Measurements from ENCODE around the gene MAFB.

DNA sequence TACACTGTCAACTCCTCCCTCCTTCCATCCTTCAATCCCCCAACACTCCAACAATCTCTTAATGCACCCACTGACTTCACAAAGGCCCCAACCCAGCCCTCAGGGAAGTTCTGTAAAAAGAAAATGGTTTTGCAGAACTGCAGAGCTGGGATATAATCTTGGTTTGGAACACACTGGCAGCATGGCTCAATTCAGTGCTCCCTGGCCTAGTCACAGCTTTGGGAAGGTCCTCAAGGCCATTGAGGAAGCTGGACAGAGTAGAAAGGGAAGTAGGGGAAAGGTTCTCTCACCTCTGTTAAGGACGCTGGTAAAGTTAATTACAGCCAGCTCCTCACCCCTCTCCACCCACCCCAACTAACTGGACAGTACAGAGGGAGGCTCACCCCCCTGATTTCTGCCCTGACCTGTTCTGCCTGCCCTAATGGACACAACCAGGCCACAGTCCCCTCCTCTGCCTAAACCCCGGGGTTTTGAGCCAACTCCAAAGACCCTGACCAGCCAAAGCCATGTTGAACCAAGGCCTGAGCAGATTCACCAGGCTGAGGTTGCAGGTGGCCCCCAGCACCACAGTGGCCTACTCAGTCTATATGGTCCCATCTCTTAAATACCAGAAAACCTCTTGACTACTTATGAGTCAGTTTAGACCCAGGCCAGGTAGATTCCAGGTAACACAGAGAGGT, 49.2 kb downstream of the MAFB start:
- TF ChIP-seq, protein P1, sequence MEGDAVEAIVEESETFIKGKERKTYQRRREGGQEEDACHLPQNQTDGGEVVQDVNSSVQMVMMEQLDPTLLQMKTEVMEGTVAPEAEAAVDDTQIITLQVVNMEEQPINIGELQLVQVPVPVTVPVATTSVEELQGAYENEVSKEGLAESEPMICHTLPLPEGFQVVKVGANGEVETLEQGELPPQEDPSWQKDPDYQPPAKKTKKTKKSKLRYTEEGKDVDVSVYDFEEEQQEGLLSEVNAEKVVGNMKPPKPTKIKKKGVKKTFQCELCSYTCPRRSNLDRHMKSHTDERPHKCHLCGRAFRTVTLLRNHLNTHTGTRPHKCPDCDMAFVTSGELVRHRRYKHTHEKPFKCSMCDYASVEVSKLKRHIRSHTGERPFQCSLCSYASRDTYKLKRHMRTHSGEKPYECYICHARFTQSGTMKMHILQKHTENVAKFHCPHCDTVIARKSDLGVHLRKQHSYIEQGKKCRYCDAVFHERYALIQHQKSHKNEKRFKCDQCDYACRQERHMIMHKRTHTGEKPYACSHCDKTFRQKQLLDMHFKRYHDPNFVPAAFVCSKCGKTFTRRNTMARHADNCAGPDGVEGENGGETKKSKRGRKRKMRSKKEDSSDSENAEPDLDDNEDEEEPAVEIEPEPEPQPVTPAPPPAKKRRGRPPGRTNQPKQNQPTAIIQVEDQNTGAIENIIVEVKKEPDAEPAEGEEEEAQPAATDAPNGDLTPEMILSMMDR (optimal IDR thresholded peaks at IDR 0.05 in 1 of 3, IDR thresholded peaks at IDR 0.05 in 1 of 3, conservative IDR thresholded peaks at IDR 0.05 in 1 of 3; ENCODE audit: extremely low read depth in 1 of 3, insufficient read depth in 2 of 3, low read length in 3 of 3) = no peak
- TF ChIP-seq EZH2 (IDR thresholded peaks at IDR 0.05; ENCODE audit: low read length) = no peak
